GM18907 (cell line): Measurements from ENCODE around the gene RFLNA.
"Not testable (repeated sequence)": the region's sequence is repeated elsewhere in the genome, so short reads cannot be mapped to it uniquely, and the experiment has no call there.

ENCODE experiments used
- ATAC-seq: cut with Tn5 transposase; IDR thresholded peaks from one replicate; pipeline ENCODE4 v1.9.1; 2021; ENCODE audit warnings: mild to moderate bottlenecking, moderate library complexity; ENCODE audit not compliant: unreplicated experiment

Gene RFLNA

DNA sequence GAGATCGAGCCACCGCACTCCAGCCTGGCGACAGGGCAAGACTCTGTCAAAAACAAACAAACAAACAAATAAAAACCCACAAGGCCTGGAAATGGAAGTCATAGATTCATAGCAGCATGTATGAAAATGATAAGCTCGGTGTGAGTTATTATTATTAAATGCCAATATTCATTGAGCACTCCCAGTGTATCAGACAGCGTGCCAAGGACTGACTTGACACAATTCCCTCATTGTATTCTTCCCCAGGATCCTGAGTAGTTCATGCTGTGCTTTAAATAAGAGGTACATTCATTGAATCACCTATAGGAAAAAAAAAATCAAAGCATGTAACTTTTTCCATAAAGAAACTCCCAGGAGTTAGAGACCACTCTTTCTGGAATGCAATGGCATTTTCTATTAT, 12.6 kb upstream of the RFLNA start:
- ATAC-seq = no peak

DNA sequence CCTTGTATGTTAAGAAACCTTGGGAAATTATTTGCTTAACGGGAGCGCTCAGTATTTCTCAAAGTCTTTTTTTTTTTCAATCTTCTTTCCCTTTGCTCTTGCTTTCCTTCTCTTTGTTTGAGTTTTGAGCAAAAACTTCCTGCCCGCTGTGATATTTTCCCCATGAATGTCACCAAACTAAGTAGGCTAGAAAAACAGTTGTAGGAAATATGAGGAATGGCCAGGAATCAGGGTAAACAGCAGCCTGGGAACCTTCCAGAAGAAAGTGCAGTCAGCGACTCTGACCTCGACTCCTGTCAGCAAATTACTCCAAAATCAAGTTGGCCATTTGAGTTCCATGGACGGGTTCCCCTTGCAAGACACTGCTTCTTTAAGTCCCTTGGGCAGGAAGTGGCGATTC, 11.6 kb upstream of the RFLNA start:
- ATAC-seq = no peak

DNA sequence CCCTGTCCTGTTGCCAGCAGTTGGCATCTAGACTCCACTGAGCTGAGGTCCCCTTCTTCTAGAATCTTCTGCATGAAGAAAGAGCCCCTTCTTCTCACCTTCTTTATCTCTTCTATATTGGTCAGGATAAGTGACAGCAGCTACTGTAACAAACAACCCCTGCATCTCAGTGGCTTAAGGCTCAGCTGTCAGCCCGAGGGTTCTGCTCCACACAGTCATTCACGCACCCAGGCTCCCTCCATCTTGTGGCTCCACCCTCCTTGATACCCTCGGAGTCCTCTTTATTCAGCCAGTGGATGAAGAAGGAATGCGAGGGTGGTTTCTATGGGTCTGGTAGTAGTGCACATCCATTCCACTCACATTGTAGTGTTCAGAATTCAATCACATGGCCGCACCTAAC, 10.5 kb upstream of the RFLNA start:
- ATAC-seq = no peak

DNA sequence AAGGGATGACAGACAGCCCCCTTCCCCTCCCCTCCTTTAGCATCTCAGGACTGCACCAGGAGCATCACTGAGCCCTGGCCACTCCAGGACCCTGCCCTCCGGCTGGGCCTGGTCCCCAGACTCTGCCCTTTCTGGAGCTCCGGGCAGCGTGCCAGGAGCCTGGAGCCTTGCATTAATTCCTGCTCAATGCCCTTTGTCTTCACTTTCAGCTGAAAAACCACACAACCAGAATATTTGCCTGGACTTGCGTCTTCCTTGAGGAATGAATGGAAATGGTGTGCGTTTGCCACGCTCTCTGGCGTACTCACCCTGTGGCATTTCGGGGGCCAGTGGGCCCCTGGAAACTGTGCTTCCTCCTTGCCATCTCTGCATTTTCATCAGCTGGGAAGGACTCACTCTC, 8.5 kb upstream of the RFLNA start:
- no peak for ATAC-seq

DNA sequence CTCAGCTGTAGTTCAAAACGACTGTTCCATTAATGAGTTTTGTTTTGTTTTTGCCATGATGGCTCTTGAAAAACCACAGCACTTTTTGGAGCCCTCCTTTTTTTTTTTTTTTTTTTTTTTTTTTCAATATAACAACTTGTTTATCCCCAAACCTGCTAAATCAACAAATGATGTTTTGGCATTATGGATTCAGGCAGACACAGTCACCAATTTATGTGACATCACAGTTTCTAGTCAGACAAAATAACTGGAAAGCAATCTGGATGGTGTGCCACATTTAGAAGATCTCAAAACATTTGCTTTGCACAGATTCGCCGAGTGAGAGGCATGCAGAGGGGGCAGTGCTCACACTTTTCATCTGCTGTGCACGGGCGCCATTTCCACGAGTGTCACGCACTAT, 7.9 kb upstream of the RFLNA start:
- ATAC-seq = no peak

DNA sequence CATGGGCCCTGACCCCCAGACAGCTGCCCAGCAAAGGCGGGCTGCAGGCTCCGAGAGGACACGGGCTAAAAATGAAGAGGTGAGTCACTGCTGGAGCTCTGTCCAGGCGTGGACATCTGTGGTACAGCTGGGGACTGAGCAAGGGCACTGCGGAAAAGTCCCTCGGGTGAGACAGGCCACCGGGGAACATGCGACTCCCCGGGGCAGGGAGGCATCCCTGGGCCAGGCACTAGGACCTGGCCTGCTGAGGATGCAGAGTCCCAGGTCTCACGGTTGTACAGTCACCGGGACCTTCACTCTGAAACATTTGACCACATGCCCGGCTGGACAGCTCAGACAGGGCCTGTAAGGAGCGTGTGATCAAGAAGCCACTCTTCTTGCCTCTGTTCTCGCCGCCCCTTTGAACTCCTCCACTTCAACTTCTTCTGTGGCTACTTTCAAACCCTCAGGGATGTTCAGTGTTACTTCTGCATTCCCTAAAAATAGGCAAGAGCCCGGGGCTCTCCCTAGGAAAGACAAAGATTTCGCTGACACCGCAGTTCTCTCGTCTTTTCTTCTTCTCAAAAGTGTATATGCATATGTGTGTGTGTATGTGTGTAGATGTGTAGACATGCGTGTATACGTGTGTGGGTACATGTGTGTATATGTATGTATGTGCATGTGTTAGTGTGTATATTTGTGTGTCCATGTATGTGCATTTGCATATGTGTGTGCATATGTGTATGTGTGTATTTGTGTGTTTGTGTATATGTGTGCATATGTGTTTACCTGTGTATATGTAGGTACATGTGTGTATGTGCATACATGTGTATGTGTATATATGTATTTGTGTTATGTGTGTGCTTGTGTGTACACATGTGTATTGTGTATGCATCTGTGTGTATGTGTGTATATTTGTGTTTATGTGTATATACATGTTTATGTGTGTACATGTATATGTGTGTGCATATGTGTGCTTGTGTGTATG, 5.0 kb upstream of the RFLNA start:
- no peak for ATAC-seq

DNA sequence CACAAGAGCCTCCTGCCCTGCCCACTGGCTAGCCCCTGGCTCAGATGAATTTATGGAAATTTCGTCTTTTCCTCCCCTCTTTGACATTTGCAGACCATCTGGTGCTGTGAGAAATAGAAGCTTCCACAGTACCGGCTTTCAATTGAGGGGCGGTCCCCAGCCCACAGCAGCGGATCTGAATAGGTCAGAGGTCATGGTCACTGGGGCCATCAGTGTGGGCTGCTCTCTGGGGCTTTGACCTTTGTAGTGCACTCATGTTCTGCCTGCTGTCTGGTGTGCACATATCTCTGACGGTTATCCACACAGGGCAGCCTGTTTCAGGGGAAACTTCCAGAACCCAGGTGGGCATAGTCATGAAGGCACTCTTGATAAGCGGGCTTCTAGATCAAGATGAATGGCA, 2.5 kb upstream of the RFLNA start:
- ATAC-seq = no peak

DNA sequence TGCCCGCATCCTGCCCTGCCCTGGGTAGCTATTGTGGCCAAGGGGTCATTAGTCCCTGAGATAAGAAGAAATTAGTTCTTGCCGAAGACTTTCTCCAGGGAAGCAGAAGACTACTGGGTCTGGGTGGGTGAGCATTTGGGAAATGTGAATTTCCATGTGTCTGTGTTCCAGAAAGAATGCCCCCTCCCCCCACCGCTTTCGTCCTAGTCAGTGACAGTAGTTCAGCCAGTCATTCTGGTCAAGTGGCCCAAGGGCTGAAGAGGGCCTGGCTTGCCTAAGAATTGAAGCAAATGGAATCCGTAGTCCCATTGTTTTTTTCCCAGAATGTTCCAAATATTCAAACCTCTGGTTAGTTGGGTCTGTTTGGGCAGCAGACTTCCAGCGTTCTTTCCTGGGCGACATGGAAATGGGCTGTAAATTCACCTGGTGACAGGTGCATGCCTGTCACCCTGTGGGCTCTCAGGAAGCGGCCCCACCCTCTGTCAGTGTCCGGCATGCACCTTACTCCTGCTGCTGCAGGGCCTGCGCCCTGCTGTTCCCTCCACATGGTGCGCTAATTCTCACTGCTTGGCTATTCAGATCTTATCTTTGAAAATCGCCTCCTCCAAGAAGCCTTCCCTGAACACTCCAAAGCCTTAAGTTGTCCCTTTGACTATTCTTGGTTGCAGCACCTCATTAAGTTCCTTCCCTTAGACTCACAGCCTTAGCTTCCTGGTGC, 1.4 kb upstream of the RFLNA start:
- ATAC-seq = no peak

DNA sequence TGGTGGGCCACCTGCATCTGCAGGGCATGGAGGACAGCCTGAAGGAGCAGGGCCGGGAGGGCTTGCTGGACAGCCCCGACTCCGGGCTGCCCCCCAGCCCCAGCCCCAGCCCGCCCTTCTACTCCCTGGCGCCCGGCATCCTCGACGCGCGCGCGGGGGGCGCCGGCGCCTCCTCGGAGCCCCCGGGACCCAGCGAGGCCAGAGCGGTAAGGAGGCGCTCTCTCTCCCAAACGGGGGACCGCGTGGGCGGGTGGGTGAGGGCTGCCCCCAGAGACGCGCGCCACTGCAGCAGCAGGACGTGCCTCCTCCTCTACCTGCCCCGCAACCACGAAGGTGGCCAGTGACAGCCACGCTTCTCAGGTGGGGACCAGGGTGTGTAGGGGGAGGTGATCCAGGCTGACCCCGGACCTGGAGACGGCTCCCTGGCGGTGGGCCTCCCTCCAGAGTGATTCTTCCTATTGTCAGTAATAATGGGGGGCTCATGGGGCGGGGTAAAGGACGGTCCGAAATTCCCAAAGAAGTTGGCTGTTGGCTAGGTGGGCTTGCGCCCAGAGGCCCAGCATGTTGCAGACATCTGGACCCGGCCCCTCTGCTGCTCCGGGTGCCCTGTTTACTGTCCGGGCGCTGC, 652 bp downstream of the RFLNA start:
- ATAC-seq = no peak

DNA sequence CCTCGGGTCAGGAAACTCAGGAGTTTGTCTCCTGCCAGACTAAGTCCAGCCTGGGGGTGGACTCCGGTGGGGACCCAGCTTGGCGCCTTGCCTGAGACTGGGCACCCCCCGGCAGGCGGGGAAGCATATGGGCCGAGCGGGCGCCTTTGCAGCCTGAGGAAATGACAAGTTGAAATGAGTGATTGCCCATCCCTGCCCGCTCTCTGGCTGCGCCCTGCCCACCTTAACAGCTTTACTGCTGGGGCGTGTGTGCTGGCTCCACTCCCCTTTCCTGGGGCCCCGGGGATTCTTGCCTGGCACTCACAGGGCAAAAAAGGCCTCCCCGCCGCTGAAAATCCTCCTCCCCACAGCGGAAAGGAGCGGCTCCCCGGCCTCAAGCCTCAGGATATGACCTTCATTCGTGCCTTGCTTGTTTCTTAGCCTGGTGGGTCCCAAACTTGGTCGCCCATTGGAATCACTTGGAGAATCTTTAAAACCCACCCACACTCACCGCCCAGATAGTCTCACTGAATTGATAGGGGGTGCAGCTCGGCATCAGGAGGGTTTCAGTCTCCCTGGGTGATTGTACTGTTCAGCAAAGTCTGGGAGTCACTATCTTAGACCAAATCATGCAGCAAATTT, 1.5 kb downstream of the RFLNA start:
- no peak for ATAC-seq

DNA sequence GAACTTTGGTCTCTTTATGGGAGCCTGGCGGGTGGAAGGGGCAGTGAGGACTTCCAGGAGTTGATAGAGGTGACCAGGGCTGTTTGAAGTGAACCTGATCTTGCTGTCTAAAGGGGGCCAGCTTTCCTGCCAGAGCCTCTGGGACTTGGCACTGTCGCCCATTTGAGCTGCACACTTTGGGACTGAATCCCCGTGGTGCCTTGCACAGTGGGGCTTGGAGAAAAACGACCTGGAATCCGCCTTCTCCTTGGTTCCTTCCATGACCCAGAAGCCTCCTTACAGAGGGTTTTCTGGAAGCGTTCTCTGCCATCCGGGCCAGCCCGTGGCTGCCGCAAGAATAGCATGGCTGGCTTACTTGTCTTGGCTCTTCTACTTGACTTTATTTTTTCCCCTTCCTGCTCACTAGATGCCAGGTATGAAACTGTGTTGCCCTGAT, 2.0 kb downstream of the RFLNA start:
- no peak for ATAC-seq

DNA sequence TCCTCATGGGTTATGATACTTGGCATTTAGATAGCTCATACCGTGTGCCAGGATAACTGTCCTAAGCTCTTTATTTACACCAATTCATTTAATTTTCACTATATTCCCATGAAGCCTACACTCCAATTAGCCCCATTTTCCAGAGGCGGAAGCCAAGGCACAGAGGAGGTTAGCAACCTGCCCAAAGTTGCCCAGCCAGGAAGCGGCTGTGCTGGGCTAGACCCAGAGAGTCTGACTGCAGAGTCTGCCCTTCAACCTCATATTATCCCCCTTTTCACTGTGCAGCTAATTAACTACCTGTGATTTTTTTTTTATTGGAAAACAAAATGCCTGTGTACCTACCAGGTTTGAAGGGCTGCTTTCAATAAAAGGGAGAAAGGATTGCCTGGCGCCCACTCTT, 2.5 kb downstream of the RFLNA start:
- no peak for ATAC-seq

DNA sequence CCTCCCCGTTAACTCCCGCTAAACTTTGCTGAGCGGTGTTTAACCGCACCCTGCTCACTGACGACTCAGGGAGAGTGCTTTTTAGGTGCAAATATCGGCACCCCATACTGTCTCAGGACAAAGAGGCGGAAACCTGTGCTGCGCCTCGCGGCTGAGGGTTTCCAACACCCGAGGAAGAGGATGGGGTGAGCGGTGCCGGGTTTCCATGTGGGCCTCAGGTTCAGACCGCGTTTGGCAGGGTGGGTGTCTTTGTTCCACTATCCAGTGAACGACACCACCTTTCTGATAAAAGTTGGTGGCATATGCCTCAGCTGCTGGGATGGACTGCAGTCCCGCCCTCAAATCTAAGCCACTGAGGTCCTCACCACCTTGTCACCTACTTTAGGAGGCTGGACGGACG, 3.0 kb downstream of the RFLNA start:
- ATAC-seq = no peak

DNA sequence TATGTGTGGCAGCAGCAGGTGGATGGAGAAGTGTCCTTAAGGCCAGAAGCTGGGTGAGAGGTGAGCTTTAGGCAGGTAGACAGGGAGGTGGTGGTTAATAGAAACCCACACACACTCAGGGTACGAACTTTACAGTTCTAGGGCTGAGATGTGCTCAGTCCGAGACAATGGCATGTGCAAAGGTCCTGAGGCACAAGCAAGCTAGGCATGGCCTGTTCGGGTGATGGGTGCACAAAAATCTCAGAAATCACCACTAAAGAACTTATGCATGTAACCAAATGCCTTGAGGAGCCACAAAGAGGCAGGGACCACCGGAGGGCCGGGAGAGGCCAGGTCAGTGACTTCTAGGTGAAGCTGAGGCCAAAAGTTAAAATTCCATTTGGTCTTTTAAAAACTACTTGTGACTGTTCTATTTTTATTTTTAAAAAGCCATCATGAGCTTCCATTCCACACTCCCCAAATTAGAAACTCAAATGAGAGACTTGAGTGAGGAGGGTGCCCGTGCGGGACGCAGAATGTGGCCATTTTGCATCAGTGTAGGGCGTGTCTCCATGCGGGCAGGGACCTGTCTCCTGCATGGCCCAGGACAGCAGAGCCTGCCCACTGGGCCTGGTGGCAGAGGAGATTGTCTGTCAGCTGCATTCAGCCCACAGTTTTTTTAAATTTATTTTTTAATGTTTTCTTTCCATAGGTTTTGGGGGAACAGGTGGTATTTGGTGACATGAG, 4.0 kb downstream of the RFLNA start:
- no peak for ATAC-seq

DNA sequence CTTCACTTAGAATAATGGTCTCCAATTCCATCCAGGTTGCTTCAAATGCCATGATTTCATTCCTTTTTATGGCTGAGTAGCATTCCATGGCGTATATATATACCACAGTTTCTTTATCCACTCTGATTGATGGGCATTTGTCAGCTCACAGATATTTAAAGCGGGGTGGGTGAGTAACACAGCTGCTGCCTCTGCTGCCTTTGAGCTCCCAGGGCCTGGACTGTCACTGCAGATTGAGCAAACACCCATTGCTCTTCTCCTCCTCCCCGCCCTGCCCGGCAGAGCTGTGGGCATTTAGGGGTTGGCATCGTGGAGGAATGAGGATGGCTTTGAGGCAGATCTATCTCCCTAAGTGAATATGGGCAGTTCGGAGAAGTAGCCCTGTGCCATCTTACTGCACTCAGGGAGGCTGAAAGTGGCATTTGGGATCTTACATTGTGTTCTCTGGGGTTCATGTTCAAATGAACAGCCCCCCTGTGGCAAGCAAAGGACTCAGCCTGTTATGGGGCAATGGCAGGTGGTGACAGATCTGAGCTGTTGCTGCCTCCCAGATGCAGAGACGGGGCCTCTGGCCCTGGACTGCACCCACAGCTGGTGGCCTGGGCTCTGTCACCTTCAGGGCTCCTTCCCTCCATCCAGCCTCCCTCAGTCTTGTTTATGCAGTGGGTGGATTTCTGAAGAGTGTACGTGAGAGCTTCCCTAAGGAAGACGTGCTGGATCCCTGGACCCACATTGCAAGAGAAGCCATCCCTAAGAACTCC, 4.9 kb downstream of the RFLNA start:
- ATAC-seq = no peak

DNA sequence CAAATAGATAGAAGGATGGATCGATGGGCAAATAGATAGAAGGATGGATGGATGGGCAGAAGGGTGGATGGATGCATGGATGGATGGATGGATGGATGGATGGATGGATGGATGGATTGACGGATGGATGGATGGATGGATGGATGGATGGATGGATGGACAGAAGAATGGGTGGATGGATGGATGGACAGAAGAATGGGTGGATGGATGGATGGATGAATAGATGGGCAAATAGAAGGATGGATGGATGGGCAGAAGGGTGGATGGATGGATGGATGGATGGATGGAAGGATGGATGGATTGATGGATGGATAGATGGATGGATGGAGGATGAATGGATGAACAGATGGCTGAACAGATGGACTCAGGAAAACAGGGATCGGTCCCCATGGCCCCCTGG, 5.8 kb downstream of the RFLNA start:
- not testable (repeated sequence) for ATAC-seq

DNA sequence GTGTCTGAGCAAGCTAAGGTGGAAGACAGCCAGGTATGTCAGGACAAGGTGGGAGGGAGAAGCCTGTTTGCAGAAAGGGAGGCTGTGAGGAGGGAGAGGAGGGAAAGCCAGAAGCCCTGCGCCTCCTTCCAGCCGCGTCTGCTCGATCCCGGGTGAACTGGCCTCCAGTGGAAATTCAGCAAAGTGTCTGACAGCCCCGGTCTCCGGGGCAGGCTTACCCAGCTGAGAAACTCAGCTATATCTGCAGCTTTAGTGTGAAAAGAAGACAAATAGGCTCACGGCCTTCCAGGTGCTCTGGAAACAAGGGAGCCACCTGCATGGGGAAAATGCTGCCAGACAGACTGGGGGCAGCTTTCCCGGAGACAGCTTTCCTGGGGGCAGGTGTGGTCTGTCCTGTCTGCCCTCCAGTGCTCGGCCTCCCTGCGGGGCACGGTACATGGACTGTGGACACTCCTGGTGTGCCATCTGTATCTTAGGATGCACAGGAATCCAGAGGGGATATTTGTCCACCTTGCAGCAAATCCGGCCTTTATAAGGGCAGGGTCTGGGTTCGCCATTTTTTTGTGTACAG, 6.3 kb downstream of the RFLNA start:
- no peak for ATAC-seq

DNA sequence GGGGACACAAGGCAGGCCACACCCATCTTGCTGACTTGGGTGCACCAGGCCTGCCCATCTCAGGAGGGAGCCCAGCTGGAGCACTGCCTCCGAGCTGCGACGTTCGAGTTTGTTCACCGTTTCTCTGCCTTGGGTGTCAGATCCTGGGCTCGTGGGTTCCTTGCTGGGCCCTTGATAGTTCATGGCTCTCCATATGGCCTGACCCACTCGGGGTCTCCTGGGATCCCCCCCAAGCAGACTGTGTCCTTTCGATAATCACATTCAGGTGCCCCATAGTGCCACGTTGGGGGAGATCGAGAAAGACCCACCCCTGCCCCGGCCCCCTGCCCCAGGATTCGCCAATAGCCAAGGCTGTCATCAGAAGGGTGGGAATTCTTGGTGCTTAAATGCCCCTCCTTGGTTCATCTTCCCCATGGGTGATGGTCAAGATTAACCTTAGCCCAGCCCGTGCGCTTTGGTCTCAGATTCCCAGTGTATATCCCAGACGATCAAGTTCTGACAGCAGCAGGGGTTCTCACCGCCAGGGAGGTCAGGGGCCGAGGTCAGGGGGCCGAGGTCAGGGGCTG, 7.4 kb downstream of the RFLNA start:
- no peak for ATAC-seq
